Activated CD4-positive, alpha-beta T cell treated with anti-CD3 and anti-CD28 coated beads for 4 hours (primary cell): Measurements from ENCODE around the gene PIK3R2.
"Not testable (repeated sequence)": the region's sequence is repeated elsewhere in the genome, so short reads cannot be mapped to it uniquely, and the experiment has no call there.

ENCODE experiments used
- DNase-seq, 2 donors: peaks; one replicate each; pipeline ENCODE4 v3.0.0-alpha.2; 2020

Gene PIK3R2

GRCh38 chr19:18205200-18205892, 52.4 kb downstream of the PIK3R2 start:
- peak; percentile 50 to 53 for DNase-seq

GRCh38 chr19:18206018-18206417, 53.1 kb downstream of the PIK3R2 start:
- no peak for DNase-seq

GRCh38 chr19:18208098-18208951, 55.4 kb downstream of the PIK3R2 start:
- peak; percentile 42 to 51 for DNase-seq

- DNase-seq: not testable (repeated sequence)
Measured at GRCh38 chr19:18209912-18210311, 56.9 kb downstream of the PIK3R2 start.

GRCh38 chr19:18211683-18212082, 58.7 kb downstream of the PIK3R2 start:
- no peak for DNase-seq

- no peak for DNase-seq
Measured at GRCh38 chr19:18214779-18215433, 61.9 kb downstream of the PIK3R2 start.

GRCh38 chr19:18216789-18217188, 63.8 kb downstream of the PIK3R2 start:
- no peak for DNase-seq

- DNase-seq: no peak
Measured at GRCh38 chr19:18218159-18218558, 65.2 kb downstream of the PIK3R2 start.

GRCh38 chr19:18218600-18218999, 65.6 kb downstream of the PIK3R2 start:
- no peak for DNase-seq
